ENCODE data around the gene ACLY. TPM values are rescaled to one million over a fixed set of nuclear protein-coding genes. Genes with fewer than 3 reads are reported as not detected.

Gene ACLY
- total RNA-seq, 1 donor from 2014 or later: 326 TPM

DNA sequence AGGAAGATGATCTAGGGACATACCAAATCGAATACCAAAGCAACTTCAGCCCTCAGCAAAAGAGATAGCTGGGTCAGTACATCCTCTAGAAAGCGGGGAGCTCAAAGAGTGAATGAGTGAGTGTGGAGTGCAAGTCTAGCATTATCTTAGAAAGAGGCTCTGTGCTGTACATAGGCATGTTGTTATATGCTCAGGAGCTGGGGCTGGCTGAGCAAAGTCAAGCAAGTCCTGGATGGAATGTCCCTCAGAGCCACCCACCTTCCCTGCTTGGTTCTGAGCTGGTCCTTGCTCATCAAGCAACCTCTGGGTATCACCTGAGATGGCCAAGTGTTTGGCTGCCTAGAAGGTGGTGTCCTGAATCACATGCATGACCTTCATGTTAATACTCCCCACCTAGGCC lies 48.7 kb downstream of the ACLY start:
- Histone ChIP-seq H3K9me3 (ENCODE audit: insufficient read depth, low read depth, low read length) (no peaks in the 10 kb centered on the region), H3K27ac (ENCODE audit: low read depth, low read length) (no peak overlapping the region), H2AFZ (ENCODE audit: low read depth, low read length) (no peak overlapping the region), H4K20me1 (ENCODE audit: insufficient read depth, low read length) (peaks cover 58% of the 10 kb centered on the region), H3K4me3 (ENCODE audit: insufficient read depth, low read depth, low read length) (no peak overlapping the region), H3K4me2 (ENCODE audit: low read length) (no peak overlapping the region), H3K79me2 (ENCODE audit: insufficient read depth, low read length) (peaks cover 4% of the 10 kb centered on the region), H3K4me1 (ENCODE audit: insufficient read depth, low read length) (no peaks in the 10 kb centered on the region), H3K36me3 (ENCODE audit: insufficient read depth, low read length) (peaks cover 68% of the 10 kb centered on the region), H3K9ac (ENCODE audit: low read length) (no peak overlapping the region), H3K27me3 (ENCODE audit: insufficient read depth, low read length) (no peaks in the 10 kb centered on the region)
- Mint-ChIP-seq H3K27ac (ENCODE audit: unreplicated experiment) (peak overlapping the region; percentile 18), H3K9me3 (ENCODE audit: unreplicated experiment) (no peaks in the 10 kb centered on the region), H3K36me3 (ENCODE audit: low read depth, unreplicated experiment) (peaks cover 23% of the 10 kb centered on the region), H3K4me1 (ENCODE audit: low read depth, unreplicated experiment) (no peaks in the 10 kb centered on the region), H3K4me3 (ENCODE audit: unreplicated experiment) (no peak overlapping the region), H3K27me3 (ENCODE audit: low read depth, unreplicated experiment) (no peaks in the 10 kb centered on the region)
- DNase-seq (ENCODE audit: low read depth) (no peak), FAIRE-seq (no peak)
- TF ChIP-seq, protein P1, sequence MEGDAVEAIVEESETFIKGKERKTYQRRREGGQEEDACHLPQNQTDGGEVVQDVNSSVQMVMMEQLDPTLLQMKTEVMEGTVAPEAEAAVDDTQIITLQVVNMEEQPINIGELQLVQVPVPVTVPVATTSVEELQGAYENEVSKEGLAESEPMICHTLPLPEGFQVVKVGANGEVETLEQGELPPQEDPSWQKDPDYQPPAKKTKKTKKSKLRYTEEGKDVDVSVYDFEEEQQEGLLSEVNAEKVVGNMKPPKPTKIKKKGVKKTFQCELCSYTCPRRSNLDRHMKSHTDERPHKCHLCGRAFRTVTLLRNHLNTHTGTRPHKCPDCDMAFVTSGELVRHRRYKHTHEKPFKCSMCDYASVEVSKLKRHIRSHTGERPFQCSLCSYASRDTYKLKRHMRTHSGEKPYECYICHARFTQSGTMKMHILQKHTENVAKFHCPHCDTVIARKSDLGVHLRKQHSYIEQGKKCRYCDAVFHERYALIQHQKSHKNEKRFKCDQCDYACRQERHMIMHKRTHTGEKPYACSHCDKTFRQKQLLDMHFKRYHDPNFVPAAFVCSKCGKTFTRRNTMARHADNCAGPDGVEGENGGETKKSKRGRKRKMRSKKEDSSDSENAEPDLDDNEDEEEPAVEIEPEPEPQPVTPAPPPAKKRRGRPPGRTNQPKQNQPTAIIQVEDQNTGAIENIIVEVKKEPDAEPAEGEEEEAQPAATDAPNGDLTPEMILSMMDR (IDR thresholded peaks at IDR 0.05; ENCODE audit: insufficient read depth, low read depth, low read length): no peak
- no peak for TF ChIP-seq EZH2 (IDR thresholded peaks at IDR 0.05; ENCODE audit: insufficient read depth, low read length)

DNA sequence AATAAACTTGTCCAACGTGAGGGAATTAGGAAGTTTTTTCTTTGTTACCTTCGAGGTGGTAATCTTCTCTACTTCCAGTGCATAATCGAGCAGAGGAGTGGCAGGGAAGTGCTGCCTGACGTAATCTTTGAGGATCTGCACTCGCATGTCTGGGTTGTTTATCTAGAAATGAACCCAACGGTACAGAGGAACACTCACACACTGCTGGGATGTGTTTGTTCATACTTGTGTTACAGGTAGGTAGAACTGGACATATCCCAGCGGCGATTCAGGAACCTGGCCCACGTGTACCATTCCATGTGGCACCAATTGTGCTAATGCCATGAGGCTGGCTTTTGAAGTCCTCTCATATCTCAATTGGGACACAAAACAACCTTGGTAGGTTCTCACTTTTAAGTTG lies 49.3 kb downstream of the ACLY start:
- H3K27me3 Mint-ChIP-seq (ENCODE audit: low read depth, unreplicated experiment): no peaks in the 10 kb centered on the region
- FAIRE-seq (no peak), DNase-seq (ENCODE audit: low read depth) (no peak)
- Histone ChIP-seq H3K27ac (ENCODE audit: low read depth, low read length) (no peak overlapping the region), H3K9me3 (ENCODE audit: insufficient read depth, low read depth, low read length) (no peaks in the 10 kb centered on the region), H4K20me1 (ENCODE audit: insufficient read depth, low read length) (peaks cover 55% of the 10 kb centered on the region), H3K4me2 (ENCODE audit: low read length) (no peak overlapping the region), H3K4me3 (ENCODE audit: insufficient read depth, low read depth, low read length) (no peak overlapping the region), H3K4me1 (ENCODE audit: insufficient read depth, low read length) (no peaks in the 10 kb centered on the region), H3K79me2 (ENCODE audit: insufficient read depth, low read length) (peaks cover 10% of the 10 kb centered on the region), H3K36me3 (ENCODE audit: insufficient read depth, low read length) (peaks cover 65% of the 10 kb centered on the region), H3K9ac (ENCODE audit: low read length) (no peak overlapping the region), H2AFZ (ENCODE audit: low read depth, low read length) (no peak overlapping the region), H3K27me3 (ENCODE audit: insufficient read depth, low read length) (no peaks in the 10 kb centered on the region)
- H3K4me3 Mint-ChIP-seq (ENCODE audit: unreplicated experiment): no peak overlapping the region
- no peaks in the 10 kb centered on the region for H3K4me1 Mint-ChIP-seq (ENCODE audit: low read depth, unreplicated experiment)
- peaks cover 23% of the 10 kb centered on the region for H3K36me3 Mint-ChIP-seq (ENCODE audit: low read depth, unreplicated experiment)
- TF ChIP-seq EZH2 (IDR thresholded peaks at IDR 0.05; ENCODE audit: insufficient read depth, low read length): no peak
- TF ChIP-seq, protein P1 (IDR thresholded peaks at IDR 0.05; ENCODE audit: insufficient read depth, low read depth, low read length): no peak
- H3K27ac Mint-ChIP-seq (ENCODE audit: unreplicated experiment): peak overlapping the region; percentile 41
- no peaks in the 10 kb centered on the region for H3K9me3 Mint-ChIP-seq (ENCODE audit: unreplicated experiment)

GRCh38 chr17:41868568-41868967 lies 50.2 kb downstream of the ACLY start:
- H3K27ac Mint-ChIP-seq (ENCODE audit: unreplicated experiment): no peak overlapping the region
- H3K9me3 Mint-ChIP-seq (ENCODE audit: unreplicated experiment): no peaks in the 10 kb centered on the region
- no peaks in the 10 kb centered on the region for H3K27me3 Mint-ChIP-seq (ENCODE audit: low read depth, unreplicated experiment)
- H3K27ac ChIP-seq (ENCODE audit: low read depth, low read length): no peak overlapping the region
- no peaks in the 10 kb centered on the region for H3K9me3 ChIP-seq (ENCODE audit: insufficient read depth, low read depth, low read length)
- H3K4me1 Mint-ChIP-seq (ENCODE audit: low read depth, unreplicated experiment): no peaks in the 10 kb centered on the region
- H3K36me3 ChIP-seq (ENCODE audit: insufficient read depth, low read length): peaks cover 61% of the 10 kb centered on the region
- peaks cover 56% of the 10 kb centered on the region for H4K20me1 ChIP-seq (ENCODE audit: insufficient read depth, low read length)
- no peak overlapping the region for H3K9ac ChIP-seq (ENCODE audit: low read length)
- no peak overlapping the region for H3K4me3 ChIP-seq (ENCODE audit: insufficient read depth, low read depth, low read length)
- TF ChIP-seq EZH2 (IDR thresholded peaks at IDR 0.05; ENCODE audit: insufficient read depth, low read length): no peak
- TF ChIP-seq, protein P1 (IDR thresholded peaks at IDR 0.05; ENCODE audit: insufficient read depth, low read depth, low read length): no peak
- peaks cover 19% of the 10 kb centered on the region for H3K79me2 ChIP-seq (ENCODE audit: insufficient read depth, low read length)
- H3K4me1 ChIP-seq (ENCODE audit: insufficient read depth, low read length): peaks cover 4% of the 10 kb centered on the region
- H2AFZ ChIP-seq (ENCODE audit: low read depth, low read length): no peak overlapping the region
- peaks cover 19% of the 10 kb centered on the region for H3K36me3 Mint-ChIP-seq (ENCODE audit: low read depth, unreplicated experiment)
- no peak overlapping the region for H3K4me3 Mint-ChIP-seq (ENCODE audit: unreplicated experiment)
- FAIRE-seq (no peak), DNase-seq (ENCODE audit: low read depth) (no peak)
- no peak overlapping the region for H3K4me2 ChIP-seq (ENCODE audit: low read length)
- H3K27me3 ChIP-seq (ENCODE audit: insufficient read depth, low read length): no peaks in the 10 kb centered on the region

Measured in astrocyte (in vitro differentiated cells and primary cell).